HG02981 (cell line): ENCODE data around the gene RABGGTA.
"Not testable (repeated sequence)": the region's sequence is repeated elsewhere in the genome, so short reads cannot be mapped to it uniquely, and the experiment has no call there.

ENCODE experiments used
- ATAC-seq: cut with Tn5 transposase; IDR thresholded peaks from one replicate; pipeline ENCODE4 v1.9.1; 2021; ENCODE audit warnings: mild to moderate bottlenecking, moderate library complexity; ENCODE audit not compliant: unreplicated experiment

Gene RABGGTA

DNA sequence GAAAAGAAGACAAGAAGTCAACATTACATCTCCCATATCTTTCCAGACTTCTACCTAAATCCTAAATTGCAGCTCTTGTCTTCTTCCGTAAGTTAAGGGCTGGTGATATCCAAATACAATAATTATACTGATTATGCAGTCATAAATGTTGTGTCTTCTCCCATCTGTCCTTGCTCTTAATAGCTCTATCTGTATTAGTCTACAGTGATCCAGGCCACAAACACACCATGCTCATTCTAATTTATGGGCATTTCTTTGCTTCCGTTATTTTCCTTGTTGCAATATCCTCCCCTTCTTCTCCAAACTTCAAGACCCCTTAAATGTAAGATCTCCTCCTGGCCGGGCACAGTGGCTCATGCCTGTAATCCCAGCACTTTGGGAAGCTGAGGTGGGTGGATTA, 51.9 kb downstream of the RABGGTA start:
- no peak for ATAC-seq

DNA sequence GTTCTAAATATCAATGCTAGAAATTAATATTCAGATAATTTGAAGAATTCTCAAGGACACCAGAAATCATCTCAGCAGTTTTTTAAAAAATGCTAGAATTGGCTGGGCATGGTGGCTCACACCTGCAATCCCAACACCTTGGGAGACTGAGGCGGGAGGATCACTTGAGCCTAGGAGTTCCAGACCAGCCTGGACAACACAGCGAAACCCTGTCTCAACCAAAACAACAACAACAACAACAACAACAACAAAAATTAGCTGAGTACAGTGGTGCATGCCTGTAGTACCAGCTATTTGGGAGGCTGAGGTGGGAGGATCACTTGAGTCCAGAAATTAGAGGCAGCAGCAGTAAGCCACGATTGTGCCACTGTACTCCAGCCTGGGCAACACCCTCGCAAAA, 52.3 kb downstream of the RABGGTA start:
- no peak for ATAC-seq

DNA sequence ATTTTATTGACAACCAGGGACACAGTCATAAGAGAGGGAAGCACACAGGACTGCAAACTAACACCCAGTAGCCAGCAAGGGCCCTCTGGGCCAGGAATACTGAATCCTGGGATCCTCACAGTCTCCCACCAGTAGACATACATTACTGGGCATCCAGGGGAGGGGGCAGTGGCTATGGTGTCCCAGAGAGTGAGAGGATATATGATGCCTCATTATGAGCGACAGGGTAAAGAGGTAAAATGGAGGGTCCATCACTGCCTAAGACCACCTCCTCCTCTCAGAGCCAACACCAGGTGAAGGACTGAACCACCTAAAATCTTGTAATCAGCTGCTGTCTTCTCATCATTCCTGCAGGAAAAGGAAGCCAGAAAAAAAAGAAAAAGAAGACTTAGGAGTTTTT, 54.5 kb downstream of the RABGGTA start:
- ATAC-seq, result not testable (repeated sequence)

DNA sequence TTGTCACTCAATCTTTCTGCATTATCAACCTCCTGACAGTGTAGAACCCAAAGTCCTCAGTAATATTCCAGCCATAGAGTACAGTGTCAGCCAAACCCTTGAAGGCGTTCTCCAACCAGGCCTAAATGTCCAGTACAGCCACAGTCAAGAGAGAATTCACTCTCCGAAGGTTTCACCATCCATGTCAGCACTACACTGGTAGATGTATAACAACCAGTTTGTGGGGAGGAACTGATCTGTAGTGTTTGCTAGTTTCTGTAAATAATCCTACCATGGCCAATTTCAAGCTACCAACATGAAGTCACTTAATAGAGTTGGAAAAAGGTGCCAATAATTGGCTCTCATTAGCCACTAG, 55.1 kb downstream of the RABGGTA start:
- no peak for ATAC-seq
